ENCODE measurements around the gene ISCU. TPM values are rescaled to one million over a fixed set of nuclear protein-coding genes. Genes with fewer than 3 reads are reported as not detected.
A peak's percentile ranks its signal among the peaks of the same experiment; 100 is the strongest.

ISCU gene
- polyA plus RNA-seq, 1 of the 3 experiments (the other 2 are of a cell fraction) = 165 TPM

DNA sequence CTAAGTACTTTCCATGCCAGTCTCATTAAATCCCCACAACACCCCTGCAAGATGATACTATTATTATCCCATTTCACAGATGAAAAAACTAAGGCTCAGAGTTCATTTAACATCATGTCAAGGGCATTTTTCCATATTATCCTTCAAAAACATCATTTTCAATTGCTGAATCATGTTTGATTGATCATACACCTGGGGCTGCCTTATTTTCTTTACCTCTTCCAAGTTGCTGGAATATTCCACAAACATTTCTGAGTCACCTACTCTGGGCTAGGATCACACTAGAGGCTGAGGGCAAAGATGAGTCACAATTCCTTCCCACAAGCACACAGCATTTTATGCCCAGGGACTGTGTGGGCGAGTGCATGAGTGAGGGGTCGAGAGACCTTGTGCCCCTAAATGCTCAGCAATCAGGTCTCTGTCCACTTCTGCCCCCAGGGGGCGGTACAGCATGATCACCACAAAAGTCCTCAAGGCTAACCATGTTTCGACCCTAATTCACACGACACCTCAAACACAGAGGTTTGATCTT lies 49.6 kb downstream of the ISCU start:
- peaks cover 7 to 12% of the 10 kb centered on the region in 2 experiments; a peak in 3 of 4 replicates for H3K4me1 ChIP-seq (ENCODE audit: control insufficient read depth in 1 of 2, insufficient read depth in 2 of 2, low read depth in 1 of 2, low read length in 1 of 2)
- WGBS (ENCODE audit: low lambda C conversion rate) = 53% methylated on average over 5 of the region's 5 CpGs
- ChIA-PET POLR2A (no interaction called here), CTCF (interaction anchor here (1.0 to 19.2 kb wide), 2 partner anchors 27 to 45 kb away, joined by 4 to 503 read pairs; partner anchors contain the start of genes ISCU and SART3)
- no peaks in the 10 kb centered on the region for H3K9me2 ChIP-seq
- no peaks in the 10 kb centered on the region for H3K79me2 ChIP-seq (ENCODE audit: insufficient read depth)
- no peaks in the 10 kb centered on the region for H3K9me3 ChIP-seq
- peak; percentile 56 for DNase-seq
- H3K36me3 ChIP-seq (replicated peaks in 1 of 2; ENCODE audit: control insufficient read depth in 1 of 2, insufficient read depth in 2 of 2, low read length in 1 of 2) = no peaks in the 10 kb centered on the region
- no peak overlapping the region for H3K4me3 ChIP-seq (ENCODE audit: low read depth in 2 of 2, low read length in 1 of 2)
- no peaks in the 10 kb centered on the region for H3K27me3 ChIP-seq (ENCODE audit: insufficient read depth)
- H4K20me1 ChIP-seq (ENCODE audit: insufficient read depth) = no peaks in the 10 kb centered on the region
- H3F3A ChIP-seq (replicated peaks; ENCODE audit: insufficient read depth) = peaks cover 6% of the 10 kb centered on the region
- H2AFZ ChIP-seq (ENCODE audit: low read depth) = no peak overlapping the region
- peak overlapping the region in 1 of 2 experiments; percentile 61; a peak in 1 of 4 replicates for H3K27ac ChIP-seq (ENCODE audit: low read depth in 2 of 2, low read length in 1 of 2)
- H3K4me2 ChIP-seq = no peak overlapping the region
- no peak overlapping the region for H3K9ac ChIP-seq
- no peak for TF ChIP-seq SIN3A (IDR thresholded peaks at IDR 0.05; ENCODE audit: borderline replicate concordance, low read depth, low read length)
- TF ChIP-seq, protein P1, sequence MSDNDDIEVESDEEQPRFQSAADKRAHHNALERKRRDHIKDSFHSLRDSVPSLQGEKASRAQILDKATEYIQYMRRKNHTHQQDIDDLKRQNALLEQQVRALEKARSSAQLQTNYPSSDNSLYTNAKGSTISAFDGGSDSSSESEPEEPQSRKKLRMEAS (IDR thresholded peaks at IDR 0.05; ENCODE audit: low read depth) = no peak
- peak; percentile 72; the same call in 1 of the 2 replicates for TF ChIP-seq JUND (IDR thresholded peaks at IDR 0.05)
- no peak for TF ChIP-seq CHD2 (IDR thresholded peaks at IDR 0.05; ENCODE audit: low read length, partially characterized antibody)
- TF ChIP-seq, protein P2, sequence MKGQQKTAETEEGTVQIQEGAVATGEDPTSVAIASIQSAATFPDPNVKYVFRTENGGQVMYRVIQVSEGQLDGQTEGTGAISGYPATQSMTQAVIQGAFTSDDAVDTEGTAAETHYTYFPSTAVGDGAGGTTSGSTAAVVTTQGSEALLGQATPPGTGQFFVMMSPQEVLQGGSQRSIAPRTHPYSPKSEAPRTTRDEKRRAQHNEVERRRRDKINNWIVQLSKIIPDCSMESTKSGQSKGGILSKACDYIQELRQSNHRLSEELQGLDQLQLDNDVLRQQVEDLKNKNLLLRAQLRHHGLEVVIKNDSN (IDR thresholded peaks at IDR 0.05; ENCODE audit: borderline replicate concordance, low read depth) = no peak
- TF ChIP-seq EP300 (IDR thresholded peaks at IDR 0.05; ENCODE audit: borderline replicate concordance in 1 of 2, low read depth in 1 of 2, low read length in 1 of 2) = peak in 1 of 2 experiments; percentile 48; a peak in 1 of 4 replicates
- no peak for TF ChIP-seq GABPA (IDR thresholded peaks at IDR 0.05; ENCODE audit: low read depth)
- TF ChIP-seq, protein P3, sequence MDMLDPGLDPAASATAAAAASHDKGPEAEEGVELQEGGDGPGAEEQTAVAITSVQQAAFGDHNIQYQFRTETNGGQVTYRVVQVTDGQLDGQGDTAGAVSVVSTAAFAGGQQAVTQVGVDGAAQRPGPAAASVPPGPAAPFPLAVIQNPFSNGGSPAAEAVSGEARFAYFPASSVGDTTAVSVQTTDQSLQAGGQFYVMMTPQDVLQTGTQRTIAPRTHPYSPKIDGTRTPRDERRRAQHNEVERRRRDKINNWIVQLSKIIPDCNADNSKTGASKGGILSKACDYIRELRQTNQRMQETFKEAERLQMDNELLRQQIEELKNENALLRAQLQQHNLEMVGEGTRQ (IDR thresholded peaks at IDR 0.05; ENCODE audit: borderline replicate concordance, low read depth, low read length) = no peak
- TF ChIP-seq, protein P4, sequence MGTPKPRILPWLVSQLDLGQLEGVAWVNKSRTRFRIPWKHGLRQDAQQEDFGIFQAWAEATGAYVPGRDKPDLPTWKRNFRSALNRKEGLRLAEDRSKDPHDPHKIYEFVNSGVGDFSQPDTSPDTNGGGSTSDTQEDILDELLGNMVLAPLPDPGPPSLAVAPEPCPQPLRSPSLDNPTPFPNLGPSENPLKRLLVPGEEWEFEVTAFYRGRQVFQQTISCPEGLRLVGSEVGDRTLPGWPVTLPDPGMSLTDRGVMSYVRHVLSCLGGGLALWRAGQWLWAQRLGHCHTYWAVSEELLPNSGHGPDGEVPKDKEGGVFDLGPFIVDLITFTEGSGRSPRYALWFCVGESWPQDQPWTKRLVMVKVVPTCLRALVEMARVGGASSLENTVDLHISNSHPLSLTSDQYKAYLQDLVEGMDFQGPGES (IDR thresholded peaks at IDR 0.05; ENCODE audit: low read depth, low read length) = no peak
- TF ChIP-seq FOSL2 (IDR thresholded peaks at IDR 0.05; ENCODE audit: borderline replicate concordance, low read depth) = peak; percentile 85
- no peak for TF ChIP-seq NRF1 (IDR thresholded peaks at IDR 0.05; ENCODE audit: low read depth, low read length)
- TF ChIP-seq RXRA (IDR thresholded peaks at IDR 0.05; ENCODE audit: borderline replicate concordance, low read depth) = no peak; the same call in 1 of the 2 replicates
- TF ChIP-seq SMC3 (IDR thresholded peaks at IDR 0.05; ENCODE audit: low read depth, low read length) = no peak
- TF ChIP-seq FOXJ3 (CRISPR knock-in tag; IDR thresholded peaks at IDR 0.05) = no peak
- TF ChIP-seq RAD21 (IDR thresholded peaks at IDR 0.05; ENCODE audit: low read length) = no peak
- TF ChIP-seq TEAD4 (IDR thresholded peaks at IDR 0.05; ENCODE audit: borderline replicate concordance, insufficient read depth) = no peak
- no peak for TF ChIP-seq GATA2 (CRISPR knock-in tag; IDR thresholded peaks at IDR 0.05)
- TF ChIP-seq EZH2phosphoT487 (IDR thresholded peaks at IDR 0.05; ENCODE audit: borderline replicate concordance, low read depth) = no peak
- TF ChIP-seq POLR2AphosphoS5 (IDR thresholded peaks at IDR 0.05; ENCODE audit: low read depth, low read length) = no peak
- TF ChIP-seq TAF1 (IDR thresholded peaks at IDR 0.05; ENCODE audit: borderline replicate concordance, low read depth, low read length) = no peak
- TF ChIP-seq FOXM1 (IDR thresholded peaks at IDR 0.05; ENCODE audit: low read depth) = no peak
- TF ChIP-seq, protein P5, sequence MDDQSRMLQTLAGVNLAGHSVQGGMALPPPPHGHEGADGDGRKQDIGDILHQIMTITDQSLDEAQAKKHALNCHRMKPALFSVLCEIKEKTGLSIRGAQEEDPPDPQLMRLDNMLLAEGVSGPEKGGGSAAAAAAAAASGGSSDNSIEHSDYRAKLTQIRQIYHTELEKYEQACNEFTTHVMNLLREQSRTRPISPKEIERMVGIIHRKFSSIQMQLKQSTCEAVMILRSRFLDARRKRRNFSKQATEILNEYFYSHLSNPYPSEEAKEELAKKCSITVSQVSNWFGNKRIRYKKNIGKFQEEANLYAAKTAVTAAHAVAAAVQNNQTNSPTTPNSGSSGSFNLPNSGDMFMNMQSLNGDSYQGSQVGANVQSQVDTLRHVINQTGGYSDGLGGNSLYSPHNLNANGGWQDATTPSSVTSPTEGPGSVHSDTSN (IDR thresholded peaks at IDR 0.05) = peak; percentile 75
- TF ChIP-seq RCOR1 (IDR thresholded peaks at IDR 0.05; ENCODE audit: low read length) = no peak
- TF ChIP-seq RFX5 (IDR thresholded peaks at IDR 0.05; ENCODE audit: low read length) = no peak
- TF ChIP-seq, protein P6, sequence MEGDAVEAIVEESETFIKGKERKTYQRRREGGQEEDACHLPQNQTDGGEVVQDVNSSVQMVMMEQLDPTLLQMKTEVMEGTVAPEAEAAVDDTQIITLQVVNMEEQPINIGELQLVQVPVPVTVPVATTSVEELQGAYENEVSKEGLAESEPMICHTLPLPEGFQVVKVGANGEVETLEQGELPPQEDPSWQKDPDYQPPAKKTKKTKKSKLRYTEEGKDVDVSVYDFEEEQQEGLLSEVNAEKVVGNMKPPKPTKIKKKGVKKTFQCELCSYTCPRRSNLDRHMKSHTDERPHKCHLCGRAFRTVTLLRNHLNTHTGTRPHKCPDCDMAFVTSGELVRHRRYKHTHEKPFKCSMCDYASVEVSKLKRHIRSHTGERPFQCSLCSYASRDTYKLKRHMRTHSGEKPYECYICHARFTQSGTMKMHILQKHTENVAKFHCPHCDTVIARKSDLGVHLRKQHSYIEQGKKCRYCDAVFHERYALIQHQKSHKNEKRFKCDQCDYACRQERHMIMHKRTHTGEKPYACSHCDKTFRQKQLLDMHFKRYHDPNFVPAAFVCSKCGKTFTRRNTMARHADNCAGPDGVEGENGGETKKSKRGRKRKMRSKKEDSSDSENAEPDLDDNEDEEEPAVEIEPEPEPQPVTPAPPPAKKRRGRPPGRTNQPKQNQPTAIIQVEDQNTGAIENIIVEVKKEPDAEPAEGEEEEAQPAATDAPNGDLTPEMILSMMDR (IDR thresholded peaks at IDR 0.05) = peak; percentile 66
- no peak for TF ChIP-seq MEF2A (IDR thresholded peaks at IDR 0.05; ENCODE audit: borderline replicate concordance, low read depth)
- TF ChIP-seq MXI1 (IDR thresholded peaks at IDR 0.05; ENCODE audit: low read depth, low read length) = no peak

All from SK-N-SH (cell line).